Heart right ventricle (tissue), 16 donors: ENCODE data around the gene GTF3C1. TPM values are rescaled to one million over a fixed set of nuclear protein-coding genes. Genes with fewer than 3 reads are reported as not detected.
A peak's percentile ranks its signal among the peaks of the same experiment; 100 is the strongest.

Source experiments
- ATAC-seq, 8 donors: fragments of 200-7000 bp; cut with Tn5 transposase; one replicate each; pipeline ENCODE4 v1.9.1; 2020; ENCODE audit warnings: mild to moderate bottlenecking in 8 of 8, moderate library complexity in 8 of 8, moderate number of reproducible peaks in 1 of 8
- DNase-seq, 2 donors: peaks; one replicate each; pipeline ENCODE4 v3.0.0-alpha.2; 2020
- H3K27ac ChIP-seq, 10 donors: fragments of 200-600 bp; sonication (generic) in 2 of 10; one replicate each; pipeline versions ENCODE4 v1.5.0 to v1.8.0; 2020 to 2022; ENCODE audit warnings: mild to moderate bottlenecking in 3 of 10
- H3K27me3 ChIP-seq, 7 donors: fragments of 200-600 bp; one replicate each; pipeline ENCODE4 v1.8.0; 2021 to 2022; ENCODE audit warnings: mild to moderate bottlenecking in 2 of 7
- H3K36me3 ChIP-seq, 9 donors: fragments of 200-600 bp; sonication (generic) in 1 of 9; one replicate each; pipeline versions ENCODE4 v1.5.0 to v1.8.0; 2020 to 2022; ENCODE audit warnings: mild to moderate bottlenecking in 2 of 9
- H3K4me1 ChIP-seq, 9 donors: fragments of 200-600 bp; sonication (generic) in 1 of 9; one replicate each; pipeline versions ENCODE4 v1.5.0 to v1.8.0; 2020 to 2022; ENCODE audit warnings: mild to moderate bottlenecking in 4 of 9
- H3K4me3 ChIP-seq, 10 donors: fragments of 200-600 bp; sonication (generic) in 2 of 10; one replicate each; pipeline versions ENCODE4 v1.5.0 to v1.8.0; 2020 to 2022; ENCODE audit warnings: mild to moderate bottlenecking in 7 of 10, moderate library complexity in 2 of 10
- H3K9me3 ChIP-seq, 11 donors: fragments of 200-600 bp in 10 of 11; sonication (generic) in 2 of 11; one replicate each; pipeline versions ENCODE4 v1.5.0 to v1.8.0; 2013 to 2022; ENCODE audit warnings: mild to moderate bottlenecking in 2 of 11, control low read depth in 1 of 11, moderate library complexity in 1 of 11
- CTCF ChIP-seq, 9 donors: fragments of 200-600 bp; sonication (generic) in 2 of 9; IDR thresholded peaks; one replicate each; pipeline versions ENCODE4 v1.5.0 to v1.8.0; 2021 to 2022; ENCODE audit warnings: antibody characterized with exemption in 9 of 9, mild to moderate bottlenecking in 5 of 9, moderate library complexity in 1 of 9
- WGBS, 2 donors: extraction: QIAGEN DNeasy Blood & Tissue Kit; methylation state at CpG; one replicate each; pipeline ENCODE4 v1.1.7; 2013; ENCODE audit warnings: inconsistent platforms in 1 of 2; 5-methylcytosine and 5-hydroxymethylcytosine counted together
- intact Hi-C, 10 donors: fragments of 100-400 bp; cut with DNase I; formaldehyde crosslinking; loops; one replicate each; pipeline versions ENCODE4 v1.11.1 to v1.14.2; 2022
- polyA plus RNA-seq, 2 donors: library from polyadenylated mRNA; stranded (reverse); fragments of 200-250 nt; gene quantifications; one replicate each; pipeline ENCODE4 v1.2.3, GENCODE V29; 2013
- total RNA-seq, 10 donors: library from RNA; stranded (reverse); fragmentation: NEBNext Ultra II Directional in 3 of 10; extraction: Animal tissue kit (Norgen Biotek cat#: 25700) in 3 of 10; gene quantifications; one replicate each; pipeline versions ENCODE4 v1.2.1 to v1.2.4, GENCODE V29; 2021 to 2023
- donor health status: Arrhythmogenic right ventricular cardiomyopathy.
- donor health status: ischemic (EF 13 %, LVEDD 7.1; RV severe dilation, severe dysfunction).
- donor health status: healthy with polysubstance abuse.
- donor health status: DM: no; HTN: yes; CAD: no.
- donor health status: DM: no; HTN: no; CAD: no.
- donor health status: ischemic (EF 25% LVEDD 6.9; RV normal size, moderate dysfunction).
- donor health status: ischemic (EF 25% LVEDD 5.7; RV mildly dilated, moderate dysfunction).
- donor health status: healthy.
- donor health status: DM: yes; HTN: yes; CAD: no.
- donor health status: Ischemic cardiomyopathy.
- donor health status: ischemic (EF 35%, LVEDD 5.7; RV mildly dilated, moderate dysfunction).
- donor health status: nonischemic (EF 11% LVEDD 7.7; RV severe dilation, severe dysfunction).
- donor health status: DM: yes; HTN: yes; CAD: no.
- donor health status: PGD.
- donor health status: ischemic (EF 29% LVEDD 5.4; RV normal size, mild dysfunction).
- donor health status: nonischemic (EF 23%, LVEDD 6.1; RV moderate dilation, normal function).

Gene GTF3C1
- total and polyA plus RNA-seq, 12 donors: 48.1 to 133 (median 62.8) TPM

GRCh38 chr16:27472091-27473020 lies 77.4 kb downstream of the GTF3C1 start:
- Histone ChIP-seq H3K4me1 (peaks cover 0 to 11% (median 0%) of the 10 kb centered on the region in 9 donors), H3K36me3 (peaks cover 0 to 100% (median 84%) of the 10 kb centered on the region in 9 donors), H3K27me3 (no peaks in the 10 kb centered on the region), H3K9me3 (no peaks in the 10 kb centered on the region), H3K27ac (no peak overlapping the region), H3K4me3 (no peak overlapping the region)
- ATAC-seq (no peak), DNase-seq (no peak)
- 91 to 96% methylated on average over 15 of the region's 15 CpGs for WGBS, 2 donors
- intact Hi-C loops: loop anchor here in 1 of 10 donors (10.0 kb wide), 1 partner anchor 62 kb away; no protein-coding TSS in a partner anchor
- TF ChIP-seq CTCF (IDR thresholded peaks at IDR 0.05): no peak

GRCh38 chr16:27471661-27472060 lies 78.1 kb downstream of the GTF3C1 start:
- 95% methylated on average over 19 of the region's 19 CpGs for WGBS, 2 donors
- H3K4me3 ChIP-seq: no peak overlapping the region
- intact Hi-C loops: loop anchor here in 1 of 10 donors (10.0 kb wide), 1 partner anchor 63 kb away; no protein-coding TSS in a partner anchor
- TF ChIP-seq CTCF (IDR thresholded peaks at IDR 0.05): no peak
- DNase-seq: no peak
- no peaks in the 10 kb centered on the region for H3K27me3 ChIP-seq
- no peak for ATAC-seq
- no peaks in the 10 kb centered on the region for H3K9me3 ChIP-seq
- peaks cover 0 to 11% (median 0%) of the 10 kb centered on the region in 9 donors for H3K4me1 ChIP-seq
- no peak overlapping the region for H3K27ac ChIP-seq
- H3K36me3 ChIP-seq: peaks cover 0 to 100% (median 84%) of the 10 kb centered on the region in 9 donors

GRCh38 chr16:27470567-27471431 lies 78.9 kb downstream of the GTF3C1 start:
- ATAC-seq (peak in 6 of 8 donors; percentile 36 to 70 (median 54)), DNase-seq (no peak)
- H3K27me3 ChIP-seq: no peaks in the 10 kb centered on the region
- H3K4me3 ChIP-seq: no peak overlapping the region
- peaks cover 0 to 100% (median 83%) of the 10 kb centered on the region in 9 donors for H3K36me3 ChIP-seq
- no peaks in the 10 kb centered on the region for H3K9me3 ChIP-seq
- intact Hi-C loops: loop anchor here in 1 of 10 donors (10.0 kb wide), 1 partner anchor 64 kb away; no protein-coding TSS in a partner anchor
- 74 to 82% methylated on average over 28 of the region's 28 CpGs for WGBS, 2 donors
- peaks cover 0 to 11% (median 0%) of the 10 kb centered on the region in 9 donors for H3K4me1 ChIP-seq
- peak overlapping the region in 1 of 10 donors; percentile 29 for H3K27ac ChIP-seq
- no peak for TF ChIP-seq CTCF (IDR thresholded peaks at IDR 0.05)
